22Rv1 (cell line): ENCODE measurements around the gene MRPL54.

Experiments used
- H3K27ac ChIP-seq: fragments of 450-650 bp; 2 replicates; pipeline ENCODE4 v1.5.1; 2017
- ZFX ChIP-seq: fragments of 450-650 bp; IDR thresholded peaks from 2 replicates; pipeline ENCODE4 v1.6.1; 2017; ENCODE audit warnings: antibody characterized with exemption, borderline replicate concordance
- TF ChIP-seq, protein P1 (sequence below): fragments of 450-650 bp; IDR thresholded peaks from 2 replicates; pipeline ENCODE4 v1.5.1; 2017; ENCODE audit warnings: mild to moderate bottlenecking

The MRPL54 gene

DNA sequence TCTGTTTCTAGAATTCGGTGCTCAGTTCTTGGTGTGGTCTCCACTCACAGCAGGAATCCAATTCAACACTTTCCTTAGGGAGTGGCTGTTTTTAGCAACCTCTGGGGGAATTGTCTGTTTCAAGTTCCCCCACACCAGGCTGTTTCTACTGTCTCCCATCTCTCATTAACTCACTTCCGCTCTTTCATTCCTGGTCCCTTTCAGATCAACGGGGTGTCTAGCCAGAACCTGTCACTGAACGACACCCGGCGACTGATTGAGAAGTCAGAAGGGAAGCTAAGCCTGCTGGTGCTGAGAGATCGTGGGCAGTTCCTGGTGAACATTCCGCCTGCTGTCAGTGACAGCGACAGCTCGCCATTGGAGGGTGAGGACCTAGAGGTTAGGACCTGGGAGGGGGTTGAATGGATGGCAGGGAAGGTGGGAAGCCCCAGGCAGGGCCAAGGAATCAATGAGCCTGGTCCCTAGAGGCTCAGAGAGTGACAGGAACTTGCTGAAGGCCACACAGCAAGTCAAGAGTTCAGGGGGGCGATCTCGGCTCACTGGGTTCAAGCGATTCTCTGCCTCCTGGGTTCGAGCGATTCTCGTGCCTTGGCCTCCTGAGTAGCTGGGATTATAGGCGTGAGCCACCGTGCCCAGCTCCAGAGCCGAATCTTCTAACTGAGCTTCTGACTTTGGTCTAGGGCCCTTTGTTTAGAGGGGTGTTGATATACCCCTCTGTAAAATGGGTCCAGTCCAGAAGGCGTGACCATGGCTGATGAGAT is 28.8 kb upstream of the MRPL54 start:
- TF ChIP-seq, protein P1, sequence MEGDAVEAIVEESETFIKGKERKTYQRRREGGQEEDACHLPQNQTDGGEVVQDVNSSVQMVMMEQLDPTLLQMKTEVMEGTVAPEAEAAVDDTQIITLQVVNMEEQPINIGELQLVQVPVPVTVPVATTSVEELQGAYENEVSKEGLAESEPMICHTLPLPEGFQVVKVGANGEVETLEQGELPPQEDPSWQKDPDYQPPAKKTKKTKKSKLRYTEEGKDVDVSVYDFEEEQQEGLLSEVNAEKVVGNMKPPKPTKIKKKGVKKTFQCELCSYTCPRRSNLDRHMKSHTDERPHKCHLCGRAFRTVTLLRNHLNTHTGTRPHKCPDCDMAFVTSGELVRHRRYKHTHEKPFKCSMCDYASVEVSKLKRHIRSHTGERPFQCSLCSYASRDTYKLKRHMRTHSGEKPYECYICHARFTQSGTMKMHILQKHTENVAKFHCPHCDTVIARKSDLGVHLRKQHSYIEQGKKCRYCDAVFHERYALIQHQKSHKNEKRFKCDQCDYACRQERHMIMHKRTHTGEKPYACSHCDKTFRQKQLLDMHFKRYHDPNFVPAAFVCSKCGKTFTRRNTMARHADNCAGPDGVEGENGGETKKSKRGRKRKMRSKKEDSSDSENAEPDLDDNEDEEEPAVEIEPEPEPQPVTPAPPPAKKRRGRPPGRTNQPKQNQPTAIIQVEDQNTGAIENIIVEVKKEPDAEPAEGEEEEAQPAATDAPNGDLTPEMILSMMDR, result no peak
- no peak for TF ChIP-seq ZFX
- H3K27ac ChIP-seq, result no peak overlapping the region

DNA sequence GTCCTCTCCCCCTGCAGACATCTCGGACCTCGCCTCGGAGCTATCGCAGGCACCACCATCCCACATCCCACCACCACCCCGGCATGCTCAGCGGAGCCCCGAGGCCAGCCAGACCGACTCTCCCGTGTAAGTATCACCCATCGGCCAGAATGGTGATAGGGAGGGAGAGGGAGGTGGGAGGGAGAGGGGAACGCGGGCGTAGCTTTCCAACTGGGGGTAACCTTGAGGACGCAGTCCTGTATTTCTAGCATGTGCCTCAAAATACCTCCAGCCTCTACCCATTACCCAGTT is 28.2 kb upstream of the MRPL54 start:
- TF ChIP-seq, protein P1, result no peak
- no peak for TF ChIP-seq ZFX
- H3K27ac ChIP-seq, result no peak overlapping the region

DNA sequence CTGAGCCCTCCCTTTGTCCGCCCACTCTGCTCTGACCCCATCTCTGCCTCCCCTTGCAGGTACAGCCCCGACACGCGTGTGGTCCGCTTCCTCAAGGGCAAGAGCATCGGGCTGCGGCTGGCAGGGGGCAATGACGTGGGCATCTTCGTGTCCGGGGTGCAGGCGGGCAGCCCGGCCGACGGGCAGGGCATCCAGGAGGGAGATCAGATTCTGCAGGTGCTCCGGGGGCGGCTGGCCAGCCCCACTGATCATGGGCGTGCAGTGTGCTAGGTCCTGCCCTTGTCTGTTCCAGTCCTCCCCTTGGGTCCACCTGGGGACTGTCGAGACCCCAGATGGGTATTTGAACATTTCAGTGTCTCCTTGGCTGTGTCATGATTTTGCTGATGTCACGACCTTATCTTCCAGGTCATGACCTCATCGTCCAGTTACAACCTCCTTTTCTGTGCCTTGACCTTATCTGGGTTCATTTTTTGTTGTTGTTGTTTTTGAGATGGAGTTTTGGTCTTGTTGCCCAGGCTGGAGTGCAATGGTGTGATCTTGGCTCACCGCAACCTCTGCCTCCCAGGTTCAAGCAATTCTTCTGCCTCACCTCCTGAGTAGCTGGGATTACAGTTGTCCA is 26.3 kb upstream of the MRPL54 start:
- no peak overlapping the region for H3K27ac ChIP-seq
- TF ChIP-seq ZFX, result no peak
- TF ChIP-seq, protein P1, result no peak

DNA sequence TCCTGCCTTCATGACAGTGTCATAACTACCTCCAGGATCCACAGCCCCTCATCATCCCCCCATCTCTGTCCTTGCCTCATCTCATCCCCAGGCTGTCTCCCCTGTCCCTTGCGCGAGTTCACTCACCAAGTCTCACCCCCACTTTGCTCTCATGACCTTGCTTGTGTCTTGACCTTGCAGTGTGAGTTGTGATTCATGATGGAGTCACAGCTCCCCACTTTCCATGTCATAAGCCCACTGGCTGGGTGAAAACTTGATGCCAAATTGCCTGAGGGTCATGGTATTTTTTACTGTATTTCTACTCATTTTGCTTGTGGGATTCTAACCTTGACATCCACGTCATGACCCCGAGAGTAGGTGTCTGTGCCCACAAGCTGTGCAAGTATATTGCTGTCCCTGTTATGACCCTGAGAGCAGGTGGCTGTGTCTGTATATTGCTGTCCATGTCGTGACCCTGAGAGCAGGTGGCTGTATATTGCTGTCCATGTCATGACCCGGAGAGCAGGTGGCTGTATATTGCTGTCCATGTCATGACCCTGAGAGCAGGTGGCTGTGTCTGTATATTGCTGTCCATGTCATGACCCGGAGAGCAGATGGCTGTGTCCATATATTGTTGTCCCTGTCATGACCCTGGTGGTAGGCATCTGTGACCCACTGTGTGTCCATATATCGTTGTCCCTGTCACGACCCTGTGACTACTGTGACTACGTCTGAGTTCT is 24.8 kb upstream of the MRPL54 start:
- TF ChIP-seq, protein P1, result no peak
- TF ChIP-seq ZFX, result no peak
- no peak overlapping the region for H3K27ac ChIP-seq

DNA sequence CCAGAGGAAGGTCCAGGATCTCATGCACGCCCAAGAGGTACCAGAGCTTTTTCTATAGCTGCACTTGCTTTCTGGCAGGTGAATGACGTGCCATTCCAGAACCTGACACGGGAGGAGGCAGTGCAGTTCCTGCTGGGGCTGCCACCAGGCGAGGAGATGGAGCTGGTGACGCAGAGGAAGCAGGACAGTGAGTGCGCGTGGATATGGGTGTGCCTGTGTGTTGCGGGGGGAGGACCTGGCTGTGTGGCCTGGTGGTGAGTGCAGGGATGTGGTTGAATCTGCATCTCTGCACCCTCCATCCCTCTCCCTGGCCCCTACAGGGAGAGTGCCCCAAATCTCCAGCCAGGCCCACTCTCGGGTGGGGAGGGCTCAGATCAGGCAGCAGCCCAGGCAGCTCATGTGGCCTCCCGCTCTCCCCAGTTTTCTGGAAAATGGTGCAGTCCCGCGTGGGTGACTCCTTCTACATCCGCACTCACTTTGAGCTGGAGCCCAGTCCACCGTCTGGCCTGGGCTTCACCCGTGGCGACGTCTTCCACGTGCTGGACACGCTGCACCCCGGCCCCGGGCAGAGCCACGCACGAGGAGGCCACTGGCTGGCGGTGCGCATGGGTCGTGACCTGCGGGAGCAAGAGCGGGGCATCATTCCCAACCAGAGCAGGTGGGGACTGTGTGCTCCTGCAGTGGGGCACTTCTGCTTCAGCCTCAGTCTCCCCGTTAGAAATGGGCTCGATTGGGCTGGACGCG is 23.8 kb upstream of the MRPL54 start:
- H3K27ac ChIP-seq, result no peak overlapping the region
- TF ChIP-seq ZFX, result no peak
- TF ChIP-seq, protein P1, result no peak

DNA sequence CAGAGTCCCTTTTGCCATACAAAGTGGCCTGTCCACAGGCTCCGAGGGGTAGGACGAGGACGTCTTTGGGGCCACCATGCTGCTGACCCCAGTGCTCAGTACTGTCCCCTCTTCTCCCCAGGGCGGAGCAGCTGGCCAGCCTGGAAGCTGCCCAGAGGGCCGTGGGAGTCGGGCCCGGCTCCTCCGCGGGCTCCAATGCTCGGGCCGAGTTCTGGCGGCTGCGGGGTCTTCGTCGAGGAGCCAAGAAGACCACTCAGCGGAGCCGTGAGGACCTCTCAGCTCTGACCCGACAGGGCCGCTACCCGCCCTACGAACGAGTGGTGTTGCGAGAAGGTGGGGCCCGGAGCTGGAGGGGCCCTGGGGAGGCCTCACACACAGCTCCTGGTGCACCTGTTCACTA is 22.1 kb upstream of the MRPL54 start:
- no peak overlapping the region for H3K27ac ChIP-seq
- no peak for TF ChIP-seq ZFX
- TF ChIP-seq, protein P1, result no peak

DNA sequence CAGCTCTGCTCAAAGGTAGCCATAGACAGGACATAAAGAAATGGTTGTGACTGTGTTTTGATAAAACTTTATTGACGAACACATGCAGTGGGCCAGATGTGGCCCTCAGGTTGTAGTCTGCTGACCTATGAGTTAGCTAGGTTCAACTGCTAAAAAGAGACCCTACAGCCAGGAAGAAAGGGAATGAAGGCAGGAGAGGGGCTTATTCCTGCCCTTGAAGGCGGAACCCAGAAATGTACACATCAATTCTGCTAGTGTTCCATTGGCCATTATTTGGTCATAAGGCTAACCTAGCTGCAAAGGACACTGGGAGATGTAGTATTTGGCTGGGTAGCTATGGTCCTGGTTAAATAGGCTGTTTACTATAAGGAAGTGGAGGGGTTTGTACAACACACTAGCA is 19.0 kb upstream of the MRPL54 start:
- no peak overlapping the region for H3K27ac ChIP-seq
- TF ChIP-seq, protein P1, result no peak
- no peak for TF ChIP-seq ZFX
